Activated T-cell treated with anti-CD3 and anti-CD28 coated beads, Interleukin-2, amount 50 U/mL, for 72 hours (primary cell): ENCODE data around the gene ALDH4A1. TPM values are rescaled to one million over a fixed set of nuclear protein-coding genes. Genes with fewer than 3 reads are reported as not detected.
A peak's percentile ranks its signal among the peaks of the same experiment; 100 is the strongest.

Experiments used
- ATAC-seq, 2 donors: fragments of 150-1000 bp; cut with Tn5 transposase; replicated peaks in 1 of 2; 2 replicates each; pipeline ENCODE4 v1.10.0; 2021; ENCODE audit warnings: moderate library complexity in 2 of 2, mild to moderate bottlenecking in 1 of 2
- DNase-seq, 2 donors: peaks; one replicate each; pipeline ENCODE4 v3.0.0; 2021 to 2022; ENCODE audit warnings: mixed read lengths in 1 of 2
- H3K27ac Mint-ChIP-seq: one replicate; pipeline ENCODE4 v1.8.0; 2022; ENCODE audit warnings: mild to moderate bottlenecking, moderate library complexity, mixed read lengths
- H3K27me3 Mint-ChIP-seq: one replicate; pipeline ENCODE4 v1.8.0; 2022; ENCODE audit warnings: low read depth, mixed read lengths
- H3K36me3 Mint-ChIP-seq, 2 donors: one replicate each; pipeline ENCODE4 v1.8.0; 2022; ENCODE audit warnings: mixed read lengths in 2 of 2, mild to moderate bottlenecking in 1 of 2; ENCODE audit not compliant: insufficient read depth in 2 of 2
- H3K4me1 Mint-ChIP-seq: one replicate; pipeline ENCODE4 v1.8.0; 2022; ENCODE audit warnings: low read depth, mixed read lengths
- H3K4me3 Mint-ChIP-seq, 2 donors: one replicate each; pipeline ENCODE4 v1.8.0; 2022; ENCODE audit warnings: mild to moderate bottlenecking in 2 of 2, mixed read lengths in 2 of 2, moderate library complexity in 2 of 2
- H3K9me3 Mint-ChIP-seq, 2 donors: one replicate each; pipeline ENCODE4 v1.8.0; 2022; ENCODE audit warnings: mixed read lengths in 2 of 2
- total RNA-seq, 2 donors: library from RNA; stranded (reverse); gene quantifications; one replicate each; pipeline ENCODE4 v1.2.3, GENCODE V29; 2022

Gene ALDH4A1, protein sequence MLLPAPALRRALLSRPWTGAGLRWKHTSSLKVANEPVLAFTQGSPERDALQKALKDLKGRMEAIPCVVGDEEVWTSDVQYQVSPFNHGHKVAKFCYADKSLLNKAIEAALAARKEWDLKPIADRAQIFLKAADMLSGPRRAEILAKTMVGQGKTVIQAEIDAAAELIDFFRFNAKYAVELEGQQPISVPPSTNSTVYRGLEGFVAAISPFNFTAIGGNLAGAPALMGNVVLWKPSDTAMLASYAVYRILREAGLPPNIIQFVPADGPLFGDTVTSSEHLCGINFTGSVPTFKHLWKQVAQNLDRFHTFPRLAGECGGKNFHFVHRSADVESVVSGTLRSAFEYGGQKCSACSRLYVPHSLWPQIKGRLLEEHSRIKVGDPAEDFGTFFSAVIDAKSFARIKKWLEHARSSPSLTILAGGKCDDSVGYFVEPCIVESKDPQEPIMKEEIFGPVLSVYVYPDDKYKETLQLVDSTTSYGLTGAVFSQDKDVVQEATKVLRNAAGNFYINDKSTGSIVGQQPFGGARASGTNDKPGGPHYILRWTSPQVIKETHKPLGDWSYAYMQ
- 10 to 100 TPM in 1 of 2 donors, 1 to 10 TPM in 1; 8.1 to 13.1 TPM for total RNA-seq

DNA sequence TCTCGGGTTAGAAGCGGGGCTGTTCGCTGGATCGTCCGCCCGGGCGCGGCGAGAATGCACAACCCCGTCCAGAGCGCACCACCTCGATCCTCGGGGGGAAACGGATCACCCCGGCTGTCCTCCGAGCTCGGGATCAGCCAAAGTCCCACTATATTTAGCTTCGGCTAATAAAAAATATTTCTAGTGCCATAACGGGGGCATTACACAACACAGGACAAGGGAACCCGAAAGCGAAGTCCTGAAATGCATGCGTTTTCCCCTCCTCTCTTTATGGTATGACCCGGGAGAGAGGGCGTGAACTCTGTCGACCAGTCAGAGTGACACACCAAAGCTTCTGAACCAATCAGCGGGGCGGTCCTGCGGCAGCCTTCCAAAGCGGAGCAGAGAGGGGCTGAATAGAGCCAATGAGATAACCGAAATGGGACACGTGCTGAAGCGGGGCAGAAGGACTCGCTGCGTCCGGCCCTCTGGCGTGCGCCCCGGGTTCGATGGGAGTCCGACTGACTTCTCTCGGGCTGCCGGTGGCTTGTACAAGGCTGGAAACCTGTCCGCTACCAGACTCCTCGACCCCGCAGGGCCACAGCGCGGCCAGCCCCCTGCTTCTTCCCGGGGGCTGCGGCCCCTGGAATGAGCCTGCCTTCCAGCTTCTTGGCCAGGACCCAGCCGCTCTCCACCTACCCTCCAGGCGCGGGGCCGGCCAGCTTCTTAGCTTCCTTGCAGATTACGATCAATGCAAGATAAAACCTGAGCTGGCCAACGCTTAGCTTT, at the start of gene ALDH4A1:
ALDH4A1 (minus strand) TSS at position 33 of the 768 bp plus-strand sequence; CDS start at position 1, 32 bp downstream.
- Mint-ChIP-seq H3K27me3 (no peaks in the 10 kb centered on the region), H3K27ac (peak within 1 kb of the TSS; percentile 98), H3K4me3 (peak within 1 kb of the TSS; percentile 90 to 92), H3K4me1 (peaks cover 49% of the 10 kb centered on the region), H3K9me3 (no peaks in the 10 kb centered on the region), H3K36me3 (peaks cover 2 to 4% of the 10 kb centered on the region in 2 donors)
- DNase-seq (peak; percentile 91 to 96), ATAC-seq (peak; percentile 98)

DNA sequence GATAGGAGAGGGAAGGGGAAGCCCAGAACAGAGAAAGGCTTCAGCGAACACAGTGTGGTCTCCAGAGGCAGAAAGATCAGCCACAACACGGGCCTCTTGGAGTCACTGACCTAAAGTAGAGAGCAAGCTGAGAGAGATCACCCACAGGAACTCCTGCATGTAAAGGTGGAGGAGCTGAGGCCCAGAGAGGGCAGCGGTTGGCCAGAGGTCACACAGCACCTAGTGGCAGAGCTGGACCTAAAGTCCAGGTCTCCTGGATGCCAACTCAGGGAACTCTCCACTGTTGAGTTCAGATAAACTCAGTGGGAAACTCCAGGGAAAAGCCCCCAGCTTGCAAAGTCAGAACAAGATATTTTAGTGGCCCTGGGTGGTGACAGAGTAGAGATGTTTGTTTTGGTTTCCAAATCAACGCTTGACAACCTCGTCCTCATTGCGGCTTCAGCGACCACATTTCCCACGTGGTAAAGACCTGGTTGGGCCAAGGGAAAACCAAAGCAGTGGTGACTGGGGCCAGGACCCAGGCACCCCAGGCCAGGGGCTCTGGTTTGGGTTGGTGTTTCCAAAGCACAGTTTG, 49.5 kb upstream of the ALDH4A1 start:
- H3K4me3 Mint-ChIP-seq: peak overlapping the region; percentile 79 to 97
- H3K27me3 Mint-ChIP-seq: no peaks in the 10 kb centered on the region
- DNase-seq (peak; percentile 92 to 93), ATAC-seq (peak; percentile 54 to 63)
- peaks cover 82% of the 10 kb centered on the region for H3K4me1 Mint-ChIP-seq
- no peaks in the 10 kb centered on the region for H3K9me3 Mint-ChIP-seq
- H3K27ac Mint-ChIP-seq: peak overlapping the region; percentile 95
- peaks cover 6 to 18% of the 10 kb centered on the region in 2 donors for H3K36me3 Mint-ChIP-seq

DNA sequence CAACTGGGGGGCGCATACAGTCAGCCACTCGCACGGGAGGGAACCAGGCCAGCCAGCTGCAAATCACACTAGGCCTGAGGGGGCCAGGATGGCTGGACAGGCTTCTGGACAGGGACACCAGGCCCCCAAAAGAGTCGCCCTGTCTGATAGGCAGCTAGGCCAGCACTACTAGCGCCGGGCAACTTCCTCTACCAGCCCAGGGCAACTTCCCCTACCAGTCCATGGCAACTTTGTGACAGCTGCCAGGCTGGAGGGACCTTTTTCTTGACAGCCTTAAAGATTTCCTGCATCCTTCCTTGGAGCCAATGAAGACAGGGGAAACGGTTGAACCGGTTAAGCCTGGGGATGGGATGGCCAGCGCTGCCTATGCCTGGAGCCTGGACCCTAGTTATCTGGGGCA, 49.1 kb upstream of the ALDH4A1 start:
- ATAC-seq (peak in 1 of 2 donors; percentile 4), DNase-seq (peak; percentile 39 to 42)
- H3K36me3 Mint-ChIP-seq: peaks cover 6 to 18% of the 10 kb centered on the region in 2 donors
- H3K4me3 Mint-ChIP-seq: peak overlapping the region; percentile 79 to 97
- peak overlapping the region; percentile 95 for H3K27ac Mint-ChIP-seq
- H3K9me3 Mint-ChIP-seq: no peaks in the 10 kb centered on the region
- no peaks in the 10 kb centered on the region for H3K27me3 Mint-ChIP-seq
- H3K4me1 Mint-ChIP-seq: peaks cover 87% of the 10 kb centered on the region

DNA sequence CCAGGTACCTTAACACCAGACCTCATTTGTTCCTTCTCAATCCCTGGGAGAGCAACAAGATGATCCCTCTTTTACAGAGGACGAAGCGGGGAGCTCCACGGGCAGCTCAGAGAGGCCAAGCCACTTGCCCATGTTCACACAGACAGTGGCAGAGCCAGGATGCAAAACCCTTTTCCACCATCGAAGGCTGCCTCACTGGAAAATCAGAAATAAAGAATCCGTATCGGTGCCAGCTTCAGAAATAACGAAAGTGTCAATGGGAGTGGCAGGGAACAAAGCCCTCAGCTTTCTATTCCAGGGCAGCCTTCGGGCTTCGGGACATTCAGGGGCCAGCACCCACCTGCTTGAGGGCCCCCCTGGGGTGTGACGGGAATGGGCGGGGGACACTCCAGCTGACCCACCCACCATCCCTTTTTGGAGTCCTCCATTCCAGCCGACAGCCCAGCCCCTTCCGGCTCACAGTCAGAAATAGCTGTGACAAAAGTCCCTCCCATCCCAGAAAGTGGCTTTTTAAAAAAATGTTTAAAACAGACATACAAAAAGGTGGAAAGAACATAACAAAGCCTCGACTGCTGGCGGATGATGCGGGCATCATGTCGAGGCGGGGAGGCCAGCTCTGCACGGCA, 48.2 kb upstream of the ALDH4A1 start:
- H3K4me1 Mint-ChIP-seq: peaks cover 94% of the 10 kb centered on the region
- ATAC-seq (peak in 1 of 2 donors; percentile 5), DNase-seq (peak; percentile 44 to 64)
- H3K9me3 Mint-ChIP-seq: no peaks in the 10 kb centered on the region
- H3K27ac Mint-ChIP-seq: peak overlapping the region; percentile 95
- H3K36me3 Mint-ChIP-seq: peaks cover 6 to 18% of the 10 kb centered on the region in 2 donors
- H3K27me3 Mint-ChIP-seq: no peaks in the 10 kb centered on the region
- H3K4me3 Mint-ChIP-seq: peak overlapping the region; percentile 79 to 97

DNA sequence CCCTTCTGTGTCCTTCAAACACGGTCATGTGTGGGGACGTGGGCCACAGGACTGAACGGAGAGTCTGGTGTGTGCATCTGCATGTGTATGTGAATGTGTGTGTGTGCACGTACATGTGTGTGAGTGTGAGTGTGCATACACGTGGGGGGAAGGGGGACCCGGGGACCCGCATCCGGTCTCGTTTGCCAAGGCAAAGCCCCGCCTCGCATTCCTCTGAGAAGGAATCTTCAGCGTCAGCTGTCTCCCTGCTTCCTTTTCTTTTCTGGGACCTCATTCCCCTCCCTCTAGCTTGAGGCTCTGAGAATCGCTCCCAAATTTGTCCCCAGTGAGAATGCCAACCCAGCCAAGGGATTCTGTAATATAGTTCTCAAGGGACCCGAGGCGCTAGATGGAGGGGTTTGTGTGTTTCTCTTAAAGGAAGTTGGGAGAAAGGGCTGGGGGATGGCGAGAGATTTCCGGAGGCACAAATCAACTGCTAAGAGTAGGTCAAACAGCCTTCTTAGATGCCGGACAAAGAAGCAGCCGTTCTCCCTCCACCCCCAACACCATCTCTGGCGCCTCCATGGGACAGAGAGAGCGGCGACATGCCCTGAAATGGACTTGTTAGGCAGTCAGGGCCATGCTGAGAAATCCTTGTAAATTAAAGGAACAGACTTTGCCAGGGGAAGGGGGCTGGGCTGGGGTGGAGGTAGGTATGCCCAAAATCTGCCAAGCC, 47.5 kb upstream of the ALDH4A1 start:
- DNase-seq (peak; percentile 38 to 40), ATAC-seq (no peak)
- Mint-ChIP-seq H3K27me3 (no peaks in the 10 kb centered on the region), H3K36me3 (peaks cover 3 to 15% of the 10 kb centered on the region in 2 donors), H3K27ac (peak overlapping the region; percentile 95), H3K9me3 (no peaks in the 10 kb centered on the region), H3K4me3 (peak overlapping the region; percentile 79 to 97), H3K4me1 (peaks cover 98% of the 10 kb centered on the region)

DNA sequence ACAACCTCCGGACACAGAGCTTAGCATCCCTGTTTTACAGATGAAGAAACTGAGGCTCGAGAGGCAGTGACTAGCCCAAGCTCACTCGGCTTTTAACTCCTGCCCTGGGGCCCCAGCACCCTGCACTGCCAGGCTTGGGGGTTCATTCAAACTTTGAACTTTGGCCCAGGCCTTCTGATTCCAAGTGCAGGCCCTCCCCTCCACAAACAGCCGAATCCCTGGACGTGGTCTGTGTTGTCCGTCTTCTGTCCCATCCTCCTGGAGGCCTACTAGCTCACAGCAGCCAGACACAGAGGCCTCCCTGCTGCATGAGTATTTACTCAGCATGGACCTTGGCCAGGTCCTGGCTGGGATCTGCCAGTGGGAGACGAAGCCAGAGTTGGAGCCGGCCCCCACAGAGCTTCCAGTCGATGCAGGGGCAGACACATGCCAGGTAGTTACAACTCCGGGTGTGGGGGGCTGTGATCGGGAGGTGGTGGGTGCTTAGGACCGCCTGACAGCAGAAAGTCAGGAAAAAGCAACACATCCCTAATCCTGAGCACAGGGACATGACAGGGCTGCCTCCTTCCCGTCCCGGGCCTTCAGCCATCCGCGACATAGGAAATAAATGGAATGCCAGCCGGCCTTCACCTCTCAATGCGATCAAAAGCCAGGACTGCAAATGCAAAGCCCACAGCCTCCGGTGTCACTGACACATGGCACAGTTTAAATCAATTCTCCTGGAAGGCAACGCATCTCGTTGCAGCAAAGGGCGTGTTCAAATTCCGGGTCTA, 46.7 kb upstream of the ALDH4A1 start:
- peaks cover 95% of the 10 kb centered on the region for H3K4me1 Mint-ChIP-seq
- H3K27me3 Mint-ChIP-seq: no peaks in the 10 kb centered on the region
- H3K27ac Mint-ChIP-seq: peak overlapping the region; percentile 95
- H3K9me3 Mint-ChIP-seq: no peaks in the 10 kb centered on the region
- H3K4me3 Mint-ChIP-seq: peak overlapping the region; percentile 79 to 97
- DNase-seq: no peak
- no peak for ATAC-seq
- peaks cover 3 to 14% of the 10 kb centered on the region in 2 donors for H3K36me3 Mint-ChIP-seq

DNA sequence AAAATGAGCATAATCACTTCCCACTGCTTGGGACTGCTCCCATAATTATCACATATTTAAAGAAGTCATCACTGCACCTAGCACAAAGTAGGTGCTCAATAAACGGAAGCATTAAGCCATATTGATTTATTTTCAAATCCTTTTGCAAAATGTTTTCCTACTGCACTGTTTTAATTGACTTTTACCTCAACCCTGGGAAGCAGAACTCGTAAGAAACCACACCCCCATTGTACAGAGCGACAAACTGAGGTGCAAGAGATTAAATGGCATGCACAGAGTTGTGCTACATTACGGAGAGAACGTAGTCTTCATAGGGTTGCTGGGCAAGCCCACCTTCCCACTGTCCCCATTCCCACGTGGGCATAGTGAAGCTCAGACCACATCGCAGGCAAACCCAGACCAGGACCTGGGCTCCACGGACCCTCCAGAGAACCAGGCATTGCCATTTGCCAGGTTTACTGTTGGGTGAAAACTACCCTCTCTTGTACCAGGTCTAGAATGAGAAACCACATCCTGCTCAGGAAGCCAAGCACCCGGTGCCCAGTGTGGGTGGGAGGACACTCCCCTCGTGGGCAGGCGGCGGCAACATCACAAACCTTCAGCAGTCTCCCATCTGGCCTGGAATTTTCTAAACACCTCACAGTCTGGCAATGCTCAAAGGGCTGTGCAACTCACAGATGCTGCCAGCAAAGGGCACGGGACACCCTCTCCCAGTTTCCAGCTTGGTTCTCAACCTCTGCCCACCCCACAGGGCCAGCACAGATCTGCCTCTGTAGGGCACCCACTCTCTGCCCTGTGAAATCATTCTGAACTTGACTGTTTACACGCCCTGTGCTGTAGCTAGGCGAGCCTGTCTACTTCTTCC, 45.9 kb upstream of the ALDH4A1 start:
- Mint-ChIP-seq H3K4me3 (peak overlapping the region; percentile 79 to 97), H3K9me3 (no peaks in the 10 kb centered on the region), H3K27ac (peak overlapping the region; percentile 89), H3K27me3 (no peaks in the 10 kb centered on the region), H3K4me1 (peaks cover 94% of the 10 kb centered on the region), H3K36me3 (peaks cover 0 to 14% of the 10 kb centered on the region in 2 donors)
- DNase-seq (peak; percentile 74 to 75), ATAC-seq (peak; percentile 23 to 42)

DNA sequence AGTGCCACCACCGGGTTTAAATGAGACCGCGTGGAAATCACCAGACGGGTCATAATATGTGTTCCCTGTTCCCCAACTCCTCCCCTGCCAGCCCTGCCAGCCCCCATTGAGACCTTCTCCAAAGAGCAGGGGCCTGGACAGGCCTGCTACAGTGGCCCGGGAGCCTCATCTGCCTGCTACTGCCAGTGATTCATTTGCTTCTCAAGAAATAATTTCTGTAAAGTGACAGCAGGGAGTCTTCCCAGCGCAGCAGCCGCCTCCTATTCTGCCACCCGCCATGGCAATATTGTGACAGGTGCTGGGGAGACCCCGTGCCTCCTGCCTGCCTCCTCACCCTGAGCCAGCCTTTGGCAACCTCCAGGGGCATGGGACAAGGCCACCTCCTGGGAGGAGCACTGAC, 45.2 kb upstream of the ALDH4A1 start:
- no peaks in the 10 kb centered on the region for H3K9me3 Mint-ChIP-seq
- H3K27me3 Mint-ChIP-seq: no peaks in the 10 kb centered on the region
- H3K27ac Mint-ChIP-seq: peak overlapping the region; percentile 89
- ATAC-seq (no peak), DNase-seq (no peak)
- peak overlapping the region; percentile 79 to 97 for H3K4me3 Mint-ChIP-seq
- peaks cover 88% of the 10 kb centered on the region for H3K4me1 Mint-ChIP-seq
- peaks cover 0 to 12% of the 10 kb centered on the region in 2 donors for H3K36me3 Mint-ChIP-seq

DNA sequence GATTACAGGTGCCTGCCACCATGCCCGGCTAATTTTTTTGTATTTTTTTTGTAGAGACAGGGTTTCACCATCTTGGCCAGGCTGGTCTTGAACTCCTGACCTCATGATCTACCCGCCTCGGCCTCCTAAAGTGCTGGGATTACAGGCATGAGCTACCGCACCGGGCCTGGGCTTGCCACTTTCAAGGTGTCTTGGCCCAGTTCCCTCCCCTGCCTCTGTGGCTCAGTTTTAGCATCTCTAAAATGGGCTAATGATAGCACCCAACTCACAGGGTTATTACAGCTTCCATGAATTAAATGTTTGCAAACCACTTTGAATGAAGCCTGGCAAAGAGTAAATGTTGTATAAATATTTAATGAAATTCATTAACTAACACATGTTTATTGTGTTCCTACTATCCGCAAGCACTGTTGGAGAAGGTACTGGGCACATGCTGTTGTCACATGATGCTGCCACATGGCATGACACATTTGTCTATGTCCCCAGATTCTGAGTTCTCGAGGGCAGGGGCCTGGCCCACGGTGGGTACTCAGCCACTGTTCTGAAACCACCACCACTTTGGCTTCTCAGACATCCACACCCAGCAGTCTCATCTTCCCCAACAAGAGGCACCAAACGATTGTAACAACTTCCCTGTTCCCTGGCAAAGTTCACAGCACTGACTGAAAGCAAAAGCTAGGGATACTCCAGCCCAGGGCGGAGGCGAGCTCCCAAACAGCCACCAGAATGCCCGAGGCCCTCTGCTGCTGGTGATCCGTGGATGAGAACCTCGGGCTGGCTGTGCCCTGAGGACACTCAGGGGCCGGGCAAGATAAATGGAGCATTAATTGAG, 44.4 kb upstream of the ALDH4A1 start:
- ATAC-seq: no peak
- peak overlapping the region; percentile 79 to 97 for H3K4me3 Mint-ChIP-seq
- H3K27ac Mint-ChIP-seq: peak overlapping the region; percentile 3
- H3K36me3 Mint-ChIP-seq: peaks cover 0 to 9% of the 10 kb centered on the region in 2 donors
- H3K27me3 Mint-ChIP-seq: no peaks in the 10 kb centered on the region
- H3K9me3 Mint-ChIP-seq: no peaks in the 10 kb centered on the region
- no peak for DNase-seq
- H3K4me1 Mint-ChIP-seq: peaks cover 83% of the 10 kb centered on the region

DNA sequence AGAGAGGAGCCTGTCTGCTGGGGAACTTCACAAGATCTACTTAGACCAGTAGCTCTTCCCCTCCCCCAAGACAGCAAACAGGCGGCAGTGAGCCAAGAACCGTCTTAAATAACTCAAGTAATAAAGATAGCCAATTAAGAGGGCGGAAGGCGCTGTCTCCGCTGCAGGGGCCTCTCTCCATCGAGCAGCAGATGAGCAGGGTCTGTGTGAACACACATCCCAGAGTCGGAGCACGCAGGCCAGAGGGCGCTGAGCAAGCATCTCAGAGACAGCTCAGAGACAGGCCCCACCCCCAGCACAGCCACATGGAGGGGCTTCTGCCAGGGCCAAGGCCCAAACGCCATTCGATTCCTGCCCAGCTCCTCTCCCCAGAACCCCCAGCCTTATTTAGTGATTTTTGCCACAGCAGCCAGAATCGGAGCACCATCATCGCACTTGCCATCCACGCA, 43.1 kb upstream of the ALDH4A1 start:
- H3K4me1 Mint-ChIP-seq: peaks cover 83% of the 10 kb centered on the region
- peaks cover 0 to 9% of the 10 kb centered on the region in 2 donors for H3K36me3 Mint-ChIP-seq
- ATAC-seq: no peak
- H3K9me3 Mint-ChIP-seq: no peaks in the 10 kb centered on the region
- no peaks in the 10 kb centered on the region for H3K27me3 Mint-ChIP-seq
- H3K27ac Mint-ChIP-seq: peak overlapping the region; percentile 95
- no peak for DNase-seq
- H3K4me3 Mint-ChIP-seq: peak overlapping the region in 1 of 2 donors; percentile 67
